KOPT-K1 (cell line): ENCODE results near the gene PCSK4.

Experiments used
- H3K27ac ChIP-seq: fragments of 200-600 bp; sonication (generic); 2 replicates; pipeline ENCODE4 v1.5.1; 2016; ENCODE audit warnings: antibody characterized with exemption, mild to moderate bottlenecking, low read depth, low read length; ENCODE audit not compliant: poor library complexity, severe bottlenecking
- H3K36me3 ChIP-seq: fragments of 200-600 bp; sonication (generic); 2 replicates; pipeline ENCODE4 v1.5.1; 2017; ENCODE audit warnings: antibody characterized with exemption, mild to moderate bottlenecking, low read length, moderate library complexity; ENCODE audit not compliant: insufficient read depth
- H3K9me3 ChIP-seq: fragments of 200-600 bp; sonication (generic); 2 replicates; pipeline ENCODE4 v1.5.1; 2017; ENCODE audit warnings: antibody characterized with exemption, low read length, mild to moderate bottlenecking; ENCODE audit not compliant: insufficient read depth, poor library complexity, severe bottlenecking

Gene PCSK4

GRCh38 chr19:1466461-1467214 is 23.5 kb downstream of the PCSK4 start:
- Histone ChIP-seq H3K36me3 (no peaks in the 10 kb centered on the region), H3K9me3 (no peaks in the 10 kb centered on the region), H3K27ac (no peak overlapping the region)

GRCh38 chr19:1466018-1466460 is 24.1 kb downstream of the PCSK4 start:
- Histone ChIP-seq H3K9me3 (no peaks in the 10 kb centered on the region), H3K27ac (no peak overlapping the region), H3K36me3 (no peaks in the 10 kb centered on the region)

- H3K36me3 ChIP-seq = no peaks in the 10 kb centered on the region
- H3K27ac ChIP-seq = no peak overlapping the region
- no peaks in the 10 kb centered on the region for H3K9me3 ChIP-seq
Observed at GRCh38 chr19:1465191-1466016, 24.7 kb downstream of the PCSK4 start.

- H3K36me3 ChIP-seq = no peaks in the 10 kb centered on the region
- H3K9me3 ChIP-seq = no peaks in the 10 kb centered on the region
- H3K27ac ChIP-seq = no peak overlapping the region
Observed at GRCh38 chr19:1461862-1462261, 28.3 kb downstream of the PCSK4 start.

- Histone ChIP-seq H3K27ac (no peak overlapping the region), H3K36me3 (no peaks in the 10 kb centered on the region), H3K9me3 (no peaks in the 10 kb centered on the region)
Observed at GRCh38 chr19:1460033-1460995, 29.8 kb downstream of the PCSK4 start.

GRCh38 chr19:1459479-1459878 is 30.7 kb downstream of the PCSK4 start:
- Histone ChIP-seq H3K9me3 (no peaks in the 10 kb centered on the region), H3K27ac (no peak overlapping the region), H3K36me3 (no peaks in the 10 kb centered on the region)

- Histone ChIP-seq H3K27ac (no peak overlapping the region), H3K36me3 (no peaks in the 10 kb centered on the region), H3K9me3 (no peaks in the 10 kb centered on the region)
Observed at GRCh38 chr19:1457892-1458291, 32.3 kb downstream of the PCSK4 start.

- Histone ChIP-seq H3K9me3 (no peaks in the 10 kb centered on the region), H3K27ac (no peak overlapping the region), H3K36me3 (no peaks in the 10 kb centered on the region)
Observed at GRCh38 chr19:1457031-1457739, 33.0 kb downstream of the PCSK4 start.

GRCh38 chr19:1456121-1456900 is 33.8 kb downstream of the PCSK4 start:
- no peaks in the 10 kb centered on the region for H3K9me3 ChIP-seq
- no peaks in the 10 kb centered on the region for H3K36me3 ChIP-seq
- H3K27ac ChIP-seq = no peak overlapping the region

- Histone ChIP-seq H3K9me3 (no peaks in the 10 kb centered on the region), H3K36me3 (no peaks in the 10 kb centered on the region), H3K27ac (no peak overlapping the region)
Observed at GRCh38 chr19:1455336-1456120, 34.6 kb downstream of the PCSK4 start.

- Histone ChIP-seq H3K36me3 (no peaks in the 10 kb centered on the region), H3K27ac (no peak overlapping the region), H3K9me3 (no peaks in the 10 kb centered on the region)
Observed at GRCh38 chr19:1455002-1455335, 35.2 kb downstream of the PCSK4 start.

- no peak overlapping the region for H3K27ac ChIP-seq
- no peaks in the 10 kb centered on the region for H3K36me3 ChIP-seq
- H3K9me3 ChIP-seq = no peaks in the 10 kb centered on the region
Observed at GRCh38 chr19:1453525-1454364, 36.4 kb downstream of the PCSK4 start.
